H1 (cell line): Measurements from ENCODE around the gene SEMA3B. TPM values are rescaled to one million over a fixed set of nuclear protein-coding genes. Genes with fewer than 3 reads are reported as not detected.
A peak's percentile ranks its signal among the peaks of the same experiment; 100 is the strongest.

Source experiments
- CTCF ChIA-PET: fragments of 300-600 bp; sonication (Branson Sonifier 250); formaldehyde crosslinking; loops from one replicate; lab custom pipeline; 2021; ENCODE audit not compliant: partially characterized antibody; lab: Charles Lee
- POLR2A ChIA-PET: fragments of 300-600 bp; sonication (Branson Sonifier 250); formaldehyde crosslinking; loops from one replicate; lab custom pipeline; 2021; ENCODE audit warnings: inconsistent platforms; ENCODE audit not compliant: partially characterized antibody; lab: Charles Lee
- DNase-seq, 2 experiments: peaks; one replicate each; pipeline versions ENCODE4 v3.0.0 to v3.0.0-alpha.2; 2010 to 2022; ENCODE audit warnings: low spot score in 2 of 2, low read depth in 1 of 2, mixed read lengths in 1 of 2
- FAIRE-seq: peaks from 2 replicates; lab custom pipeline; 2011; peaks lifted over from hg19 to GRCh38; lab: Jason Lieb, UNC
- H2AFZ ChIP-seq: 2 replicates; pipeline ENCODE4 v1.8.1; 2012; ENCODE audit warnings: low read length, inconsistent platforms
- H2AK5ac ChIP-seq: 2 replicates; pipeline ENCODE4 v1.6.1; 2013; ENCODE audit warnings: low read depth, low read length
- H2BK120ac ChIP-seq: replicated peaks from 2 replicates; pipeline ENCODE3; 2013; ENCODE audit warnings: low read depth, low read length, inconsistent platforms
- H2BK12ac ChIP-seq: 2 replicates; pipeline ENCODE4 v1.6.1; 2013; ENCODE audit warnings: low read depth, low read length
- H2BK15ac ChIP-seq: 2 replicates; pipeline ENCODE4 v1.6.1; 2013; ENCODE audit warnings: low read length
- H2BK20ac ChIP-seq: 2 replicates; pipeline ENCODE4 v1.6.1; 2013; ENCODE audit warnings: low read length
- H2BK5ac ChIP-seq: 2 replicates; pipeline ENCODE4 v1.6.1; 2013; ENCODE audit warnings: low read depth, low read length
- H3K14ac ChIP-seq: 2 replicates; pipeline ENCODE4 v1.6.1; 2013; ENCODE audit warnings: inconsistent platforms; ENCODE audit not compliant: insufficient read length
- H3K18ac ChIP-seq: 2 replicates; pipeline ENCODE4 v1.6.1; 2013; ENCODE audit warnings: low read length; ENCODE audit errors: extremely low read depth
- H3K23ac ChIP-seq: 2 replicates; pipeline ENCODE4 v1.6.1; 2013; ENCODE audit warnings: inconsistent platforms; ENCODE audit not compliant: insufficient read length
- H3K23me2 ChIP-seq: 2 replicates; pipeline ENCODE4 v1.6.1; 2013; ENCODE audit warnings: low read depth, low read length
- H3K27ac ChIP-seq: 2 replicates; pipeline ENCODE4 v1.6.1; 2011; ENCODE audit warnings: low read depth, low read length, inconsistent platforms
- H3K27me3 ChIP-seq, 4 experiments: replicated peaks in 1 of 4; 1 replicate in 1 of 4; 2 replicates in 3 of 4; pipeline versions ENCODE4 v1.6.1 to v1.8.1; 2011 to 2013; ENCODE audit warnings: low read length in 3 of 4, mild to moderate bottlenecking in 3 of 4, inconsistent platforms in 2 of 4, mixed read lengths in 2 of 4, moderate library complexity in 1 of 4; ENCODE audit not compliant: control insufficient read depth in 3 of 4, insufficient read depth in 3 of 4; ENCODE audit errors: extremely low read depth in 1 of 4
- H3K36me3 ChIP-seq, 4 experiments: 2 replicates each; pipeline versions ENCODE4 v1.6.1 to v1.8.1; 2011 to 2013; ENCODE audit warnings: mild to moderate bottlenecking in 4 of 4, low read length in 3 of 4, moderate library complexity in 2 of 4, control low read depth in 1 of 4, inconsistent platforms in 1 of 4; ENCODE audit not compliant: insufficient read depth in 4 of 4, control insufficient read depth in 2 of 4
- H3K4ac ChIP-seq: replicated peaks from 2 replicates; pipeline ENCODE3; 2013; ENCODE audit warnings: low read length, low read depth, mixed read lengths, inconsistent platforms; ENCODE audit not compliant: insufficient read length
- H3K4me1 ChIP-seq, 4 experiments: replicated peaks in 1 of 4; 1 replicate in 1 of 4; 2 replicates in 3 of 4; pipeline versions ENCODE4 v1.6.1 to v1.8.1; 2011 to 2013; ENCODE audit warnings: low read length in 3 of 4, inconsistent platforms in 2 of 4, mixed read lengths in 1 of 4; ENCODE audit not compliant: insufficient read depth in 4 of 4, control insufficient read depth in 3 of 4
- H3K4me2 ChIP-seq, 2 experiments: 2 replicates each; pipeline versions ENCODE4 v1.6.1 to v1.8.1; 2011 to 2013; ENCODE audit warnings: low read depth in 2 of 2, low read length in 2 of 2, control low read depth in 1 of 2, inconsistent platforms in 1 of 2, mild to moderate bottlenecking in 1 of 2; ENCODE audit not compliant: insufficient read depth in 1 of 2
- H3K4me3 ChIP-seq, 4 experiments: fragments of 200-600, 300-600 bp in 1 of 4; sonication (generic), shearing (Covaris generic), sonication (Bioruptor Twin) in 1 of 4; 2 replicates each; pipeline versions ENCODE4 v1.5.1 to v1.8.1; 2011 to 2016; ENCODE audit warnings: low read length in 4 of 4, low read depth in 3 of 4, control low read depth in 2 of 4, inconsistent platforms in 2 of 4, mild to moderate bottlenecking in 2 of 4, mixed read lengths in 1 of 4, moderate library complexity in 1 of 4; ENCODE audit not compliant: insufficient read depth in 2 of 4; ENCODE audit errors: extremely low read depth in 1 of 4
- H3K56ac ChIP-seq: replicated peaks from 2 replicates; pipeline ENCODE3; 2013; ENCODE audit warnings: low read depth, mild to moderate bottlenecking, mixed read lengths, low read length, inconsistent platforms; ENCODE audit not compliant: insufficient read length
- H3K79me1 ChIP-seq: 2 replicates; pipeline ENCODE4 v1.6.1; 2013; ENCODE audit warnings: low read depth, low read length, control low read depth
- H3K79me2 ChIP-seq, 2 experiments: 2 replicates each; pipeline versions ENCODE4 v1.6.1 to v1.8.1; 2012 to 2013; ENCODE audit warnings: low read length in 2 of 2, mild to moderate bottlenecking in 2 of 2, inconsistent platforms in 1 of 2; ENCODE audit not compliant: insufficient read depth in 2 of 2, control insufficient read depth in 1 of 2
- H3K9ac ChIP-seq, 4 experiments: replicated peaks in 1 of 4; 1 replicate in 1 of 4; 2 replicates in 3 of 4; pipeline versions ENCODE4 v1.6.1 to v1.8.1; 2011 to 2013; ENCODE audit warnings: low read depth in 3 of 4, low read length in 3 of 4, control low read depth in 2 of 4, mild to moderate bottlenecking in 2 of 4, moderate library complexity in 2 of 4, inconsistent platforms in 1 of 4; ENCODE audit errors: extremely low read depth in 1 of 4
- H3K9me3 ChIP-seq, 2 experiments: 2 replicates each; pipeline versions ENCODE4 v1.6.1 to v1.8.1; 2012 to 2013; ENCODE audit warnings: mild to moderate bottlenecking in 2 of 2, moderate library complexity in 2 of 2, control low read depth in 1 of 2, inconsistent platforms in 1 of 2, low read depth in 1 of 2, low read length in 1 of 2, mixed read lengths in 1 of 2; ENCODE audit not compliant: insufficient read depth in 2 of 2
- H4K20me1 ChIP-seq, 2 experiments: replicated peaks in 1 of 2; 2 replicates each; pipeline versions ENCODE3 to v1.8.1; 2011 to 2013; ENCODE audit warnings: inconsistent platforms in 2 of 2, low read length in 2 of 2, mild to moderate bottlenecking in 1 of 2; ENCODE audit not compliant: insufficient read depth in 2 of 2, control insufficient read depth in 1 of 2
- H4K5ac ChIP-seq: 2 replicates; pipeline ENCODE4 v1.6.1; 2013; ENCODE audit warnings: low read length, low read depth, mixed read lengths, inconsistent platforms; ENCODE audit not compliant: insufficient read length
- H4K8ac ChIP-seq: 2 replicates; pipeline ENCODE4 v1.8.0; 2013; ENCODE audit warnings: mild to moderate bottlenecking, moderate library complexity, low read length, inconsistent platforms; ENCODE audit not compliant: insufficient read depth; ENCODE audit errors: extremely low read depth
- H4K91ac ChIP-seq: replicated peaks from 2 replicates; pipeline ENCODE3; 2013; ENCODE audit warnings: low read length, mixed read lengths, inconsistent platforms; ENCODE audit not compliant: insufficient read length
- BRCA1 ChIP-seq: IDR thresholded peaks from 2 replicates; pipeline ENCODE4 v1.6.1; 2012; ENCODE audit warnings: low read depth, low read length, improper control_type of control experiment
- JUN ChIP-seq: IDR thresholded peaks from 2 replicates; pipeline ENCODE4 v1.6.1; 2011; ENCODE audit warnings: low read depth, mild to moderate bottlenecking, improper control_type of control experiment, low read length
- KDM1A ChIP-seq: fragments of 200-600, 300-600 bp; sonication (generic); IDR thresholded peaks from 2 replicates; pipeline ENCODE4 v1.7.1; 2016; ENCODE audit warnings: mild to moderate bottlenecking, low read length, borderline replicate concordance
- POLR2A ChIP-seq, 2 experiments: IDR thresholded peaks; 1 replicate in 1 of 2; 2 replicates in 1 of 2; pipeline ENCODE4 v1.6.1; 2011; ENCODE audit warnings: low read depth in 2 of 2, low read length in 2 of 2, mild to moderate bottlenecking in 2 of 2; ENCODE audit errors: control extremely low read depth in 1 of 2
- TAF1 ChIP-seq: IDR thresholded peaks from 2 replicates; pipeline ENCODE4 v1.6.1; 2011; ENCODE audit warnings: mild to moderate bottlenecking, low read depth, low read length
- WGBS, 2 experiments: shearing (Covaris generic) in 1 of 2; methylation state at CpG; one replicate each; pipeline versions ENCODE4 v1.1.6 to v1.1.7; 2013 to 2015; ENCODE audit warnings: low lambda C conversion rate in 2 of 2, mixed read lengths in 2 of 2, inconsistent platforms in 1 of 2, low coverage in 1 of 2, missing lambda C conversion rate in 1 of 2; ENCODE audit not compliant: insufficient replicate concordance in 2 of 2, insufficient coverage in 1 of 2, insufficient read length in 1 of 2; ENCODE audit errors: extremely low coverage in 1 of 2, missing lambda C conversion rate in 1 of 2; 5-methylcytosine and 5-hydroxymethylcytosine counted together
- polyA plus RNA-seq, 7 experiments: library from polyadenylated mRNA; depleted of rRNA in 3 of 7; stranded (reverse) in 5 of 7; unstranded in 2 of 7; fragments of >200 nt in 5 of 7; fragments of 200-250 nt in 2 of 7; gene quantifications; 1 replicate in 5 of 7; 2 replicates in 1 of 7; 4 replicates in 1 of 7; pipeline versions ENCODE4 v1.2.1 to v1.2.3, GENCODE V29; 2011 to 2013; ENCODE audit warnings: missing spikeins in 2 of 7, mixed read lengths in 2 of 7
- total RNA-seq: library from RNA; stranded (reverse); fragmentation: NEBNext Ultra II Directional; extraction: Animal tissue kit (Norgen Biotek cat#: 25700); gene quantifications from 2 replicates; pipeline ENCODE4 v1.2.1, GENCODE V29; 2021
- TF ChIP-seq, protein P1 (sequence below): IDR thresholded peaks from 2 replicates; pipeline ENCODE4 v1.6.1; 2012; ENCODE audit warnings: inconsistent platforms

SEMA3B gene
- total and polyA plus RNA-seq, 2 of the 8 experiments (the other 6 are each of a cell fraction or from before 2014, with no cell fraction given): 3.0 to 4.7 TPM

DNA sequence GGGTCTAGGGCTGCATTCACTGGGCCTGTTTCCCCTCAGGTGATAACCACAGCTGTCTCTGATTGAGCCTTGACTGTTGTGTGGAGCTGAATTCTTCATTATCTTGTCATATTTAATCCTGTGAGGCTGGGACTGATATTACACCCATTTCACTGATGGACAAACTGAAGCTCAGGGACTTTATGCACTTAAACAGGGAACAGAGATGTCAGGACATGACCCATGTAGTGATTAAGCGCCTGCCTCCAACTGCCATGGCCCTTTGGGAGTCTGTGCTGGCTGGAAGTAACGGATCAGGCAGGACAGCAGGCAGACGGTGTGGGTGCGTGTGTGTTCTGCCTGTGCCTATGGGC, 25.4 kb upstream of the SEMA3B start:
- Histone ChIP-seq H3K4me1 (peaks cover 12 to 70% (median 61%) of the 10 kb centered on the region in 4 experiments), H3K23me2 (peaks cover 5% of the 10 kb centered on the region; the same call in 1 of the 2 replicates), H2BK5ac (peak overlapping the region; percentile 55; the same call in 1 of the 2 replicates), H2BK12ac (0 out of 2 replicates have a peak overlapping the region, but pooled peaks have one; percentile 19), H3K9ac (no peak overlapping the region), H3K79me1 (peaks cover 26% of the 10 kb centered on the region), H3K27ac (peak overlapping the region; percentile 65), H3K27me3 (no peaks in the 10 kb centered on the region), H2BK120ac (peak overlapping the region; percentile 5), H3K4ac (peak overlapping the region; percentile 15), H3K9me3 (no peaks in the 10 kb centered on the region), H3K14ac (no peak overlapping the region), H3K56ac (no peak overlapping the region), H3K79me2 (peaks cover 31 to 91% of the 10 kb centered on the region in 2 experiments), H4K5ac (no peak overlapping the region), H3K4me3 (no peak overlapping the region), H2AK5ac (no peak overlapping the region), H3K36me3 (peaks cover 0 to 3% (median 2%) of the 10 kb centered on the region in 4 experiments; a peak in 2 of 8 replicates), H3K4me2 (no peak overlapping the region), H3K23ac (no peak overlapping the region), H4K20me1 (peaks cover 21 to 34% of the 10 kb centered on the region in 2 experiments), H3K18ac (peak overlapping the region; percentile 44; the same call in 1 of the 2 replicates), H4K91ac (peak overlapping the region; percentile 71), H2BK20ac (peak overlapping the region; percentile 34; the same call in 1 of the 2 replicates), H4K8ac (no peak overlapping the region), H2AFZ (no peak overlapping the region), H2BK15ac (peak overlapping the region; percentile 95; the same call in 1 of the 2 replicates)
- ChIA-PET CTCF (interaction anchor here (1.4 to 53.5 kb wide), 4 partner anchors 16 to 124 kb away, joined by 4 to 2149 read pairs (median 1135); partner anchors contain the start of genes GNAI2, GNAT1, LSMEM2 and SEMA3B), POLR2A (interaction anchor here (1.1 to 3.4 kb wide), 7 partner anchors 10 to 52 kb away, joined by 3 to 14 read pairs (median 4); partner anchors contain the start of gene GNAT1)
- 90% methylated on average over 4 of the region's 4 CpGs; no CpG with 5 or more reads in 1 of the 2 experiments for WGBS, 2 experiments
- TF ChIP-seq TAF1: no peak
- TF ChIP-seq KDM1A: peak; percentile 60; the same call in 1 of the 2 replicates
- TF ChIP-seq BRCA1: no peak
- TF ChIP-seq, protein P1, sequence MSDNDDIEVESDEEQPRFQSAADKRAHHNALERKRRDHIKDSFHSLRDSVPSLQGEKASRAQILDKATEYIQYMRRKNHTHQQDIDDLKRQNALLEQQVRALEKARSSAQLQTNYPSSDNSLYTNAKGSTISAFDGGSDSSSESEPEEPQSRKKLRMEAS: no peak
- no peak for TF ChIP-seq JUN
- TF ChIP-seq POLR2A (IDR thresholded peaks at IDR 0.05; ENCODE audit: control extremely low read depth in 1 of 2, low read depth in 2 of 2, low read length in 2 of 2): no peak
- FAIRE-seq (no peak), DNase-seq (no peak)
